Psoas muscle (tissue), 8 donors: Measurements from ENCODE around the gene NTRK3. TPM values are rescaled to one million over a fixed set of nuclear protein-coding genes. Genes with fewer than 3 reads are reported as not detected.

Source experiments
- ATAC-seq, 4 donors: fragments of 200-7000 bp; cut with Tn5 transposase; one replicate each; pipeline ENCODE4 v1.9.1; 2020; ENCODE audit warnings: moderate library complexity in 3 of 4, mild to moderate bottlenecking in 2 of 4
- DNase-seq, 2 donors: peaks; one replicate each; pipeline ENCODE4 v3.0.0-alpha.2; 2020
- H3K27ac ChIP-seq: fragments of 200-600 bp; one replicate; pipeline ENCODE4 v1.8.0; 2022
- H3K27me3 ChIP-seq, 3 donors: fragments of 200-600 bp in 1 of 3; one replicate each; pipeline versions ENCODE4 v1.6.1 to v1.8.0; 2013 to 2022; ENCODE audit warnings: low read length in 2 of 3, mild to moderate bottlenecking in 2 of 3, moderate library complexity in 1 of 3; ENCODE audit not compliant: insufficient read depth in 3 of 3
- H3K36me3 ChIP-seq, 2 donors: fragments of 200-600 bp in 1 of 2; one replicate each; pipeline versions ENCODE4 v1.6.1 to v1.8.0; 2013 to 2022; ENCODE audit warnings: low read depth in 1 of 2, mild to moderate bottlenecking in 1 of 2, moderate library complexity in 1 of 2; ENCODE audit not compliant: insufficient read depth in 1 of 2
- H3K4me1 ChIP-seq: fragments of 200-600 bp; one replicate; pipeline ENCODE4 v1.8.0; 2022
- H3K4me3 ChIP-seq: fragments of 200-600 bp; one replicate; pipeline ENCODE4 v1.8.0; 2022; ENCODE audit warnings: mild to moderate bottlenecking
- H3K9me3 ChIP-seq: fragments of 200-600 bp; one replicate; pipeline ENCODE4 v1.8.0; 2022
- CTCF ChIP-seq: fragments of 200-600 bp; IDR thresholded peaks from one replicate; pipeline ENCODE4 v1.8.0; 2022; ENCODE audit warnings: antibody characterized with exemption
- WGBS, 3 donors: extraction: QIAGEN DNeasy Blood & Tissue Kit; methylation state at CpG; one replicate each; pipeline versions ENCODE4 v1.1.6 to v1.1.7; 2013; 5-methylcytosine and 5-hydroxymethylcytosine counted together
- intact Hi-C, 2 donors: fragments of 100-400 bp; cut with DNase I; formaldehyde crosslinking; loops; one replicate each; pipeline versions ENCODE4 v1.11.0 to v1.14.2; 2022
- polyA plus RNA-seq, 3 donors: library from polyadenylated mRNA; stranded (reverse); fragments of 200-250 nt; gene quantifications; one replicate each; pipeline ENCODE4 v1.2.3, GENCODE V29; 2013
- total RNA-seq, 4 donors: library from RNA; stranded (reverse); fragmentation: NEBNext Ultra II Directional in 2 of 4; extraction: Animal tissue kit (Norgen Biotek cat#: 25700) in 2 of 4; gene quantifications; one replicate each; pipeline versions ENCODE4 v1.2.1 to v1.2.4, GENCODE V29; 2021 to 2023
- donor health status: healthy with polysubstance abuse.
- donor health status: DM: no; HTN: no; CAD: no; lungs with moderate emphysema.
- donor health status: Bipolar disorder and iron deficiency.
- donor health status: healthy.
- donor health status: DM: yes; HTN: yes; CAD: no.
- donor health status: DM: no; HTN: no; CAD: no.
- donor health status: DM: no; HTN: no; CAD: no.
- donor health status: DM: yes; HTN: yes; CAD: no.

Gene NTRK3
- total and polyA plus RNA-seq, 7 donors: 0.17 to 1.7 (median 0.57) TPM

- no peaks in the 10 kb centered on the region for H3K36me3 ChIP-seq
- H3K27ac ChIP-seq: no peak overlapping the region
- ATAC-seq (no peak), DNase-seq (no peak)
- intact Hi-C loops: no loop called here
- 92 to 94% (median 92%) methylated on average over 13 of the region's 13 CpGs for WGBS, 3 donors
- no peaks in the 10 kb centered on the region for H3K4me1 ChIP-seq
- H3K27me3 ChIP-seq: no peaks in the 10 kb centered on the region
- TF ChIP-seq CTCF: no peak
- H3K4me3 ChIP-seq: no peak overlapping the region
- no peaks in the 10 kb centered on the region for H3K9me3 ChIP-seq
Measured at GRCh38 chr15:88032787-88033186, 223.8 kb downstream of the NTRK3 start.

- no peak for TF ChIP-seq CTCF
- H3K27me3 ChIP-seq: no peaks in the 10 kb centered on the region
- H3K4me3 ChIP-seq: no peak overlapping the region
- no peaks in the 10 kb centered on the region for H3K9me3 ChIP-seq
- DNase-seq: no peak
- intact Hi-C loops: no loop called here
- no peak overlapping the region for H3K27ac ChIP-seq
- 60 to 73% (median 63%) methylated on average over 2 of the region's 2 CpGs for WGBS, 3 donors
- no peaks in the 10 kb centered on the region for H3K4me1 ChIP-seq
- no peaks in the 10 kb centered on the region for H3K36me3 ChIP-seq
- no peak for ATAC-seq
Measured at GRCh38 chr15:88031461-88031860, 225.1 kb downstream of the NTRK3 start.

GRCh38 chr15:88029696-88030095 is 226.8 kb downstream of the NTRK3 start:
- ATAC-seq: no peak
- Histone ChIP-seq H3K9me3 (no peaks in the 10 kb centered on the region), H3K4me3 (no peak overlapping the region), H3K36me3 (no peaks in the 10 kb centered on the region), H3K27ac (no peak overlapping the region), H3K4me1 (no peaks in the 10 kb centered on the region), H3K27me3 (no peaks in the 10 kb centered on the region)
- 35 to 42% (median 42%) methylated on average over 2 of the region's 2 CpGs for WGBS, 3 donors
- intact Hi-C loops: no loop called here
- TF ChIP-seq CTCF: no peak
- DNase-seq: no peak

GRCh38 chr15:88028024-88028423 is 228.5 kb downstream of the NTRK3 start:
- WGBS, 3 donors: 66 to 83% (median 76%) methylated on average over 3 of the region's 3 CpGs
- intact Hi-C loops: no loop called here
- no peak for TF ChIP-seq CTCF
- no peaks in the 10 kb centered on the region for H3K36me3 ChIP-seq
- no peak for DNase-seq
- H3K4me3 ChIP-seq: no peak overlapping the region
- H3K27ac ChIP-seq: no peak overlapping the region
- H3K27me3 ChIP-seq: no peaks in the 10 kb centered on the region
- no peak for ATAC-seq
- no peaks in the 10 kb centered on the region for H3K4me1 ChIP-seq
- no peaks in the 10 kb centered on the region for H3K9me3 ChIP-seq

- TF ChIP-seq CTCF: no peak
- intact Hi-C loops: no loop called here
- 82 to 89% (median 84%) methylated on average over 5 of the region's 5 CpGs for WGBS, 3 donors
Measured at GRCh38 chr15:88023914-88024313, 232.6 kb downstream of the NTRK3 start.

More at GRCh38 chr15:88023914-88024313, 232.6 kb downstream of the NTRK3 start:
- Histone ChIP-seq H3K4me3 (no peak overlapping the region), H3K27ac (no peak overlapping the region), H3K36me3 (no peaks in the 10 kb centered on the region), H3K4me1 (no peaks in the 10 kb centered on the region), H3K27me3 (no peaks in the 10 kb centered on the region), H3K9me3 (no peaks in the 10 kb centered on the region)
- DNase-seq: no peak
- no peak for ATAC-seq
